Upper lobe of left lung (tissue), 4 donors: ENCODE data around the gene HSD3B2.

Experiments
- EP300 ChIP-seq, 4 donors: sonication (generic); formaldehyde crosslinking; IDR thresholded peaks; one replicate each; pipeline ENCODE4 v1.5.1; 2017; ENCODE audit warnings: antibody characterized with exemption in 4 of 4, control low read depth in 2 of 4
- POLR2A ChIP-seq, 4 donors: fragments of 450-650 bp; IDR thresholded peaks; one replicate each; pipeline ENCODE4 v1.5.1; 2016 to 2017; ENCODE audit warnings: antibody characterized with exemption in 4 of 4, mild to moderate bottlenecking in 2 of 4
- POLR2AphosphoS5 ChIP-seq, 2 donors: sonication (generic); formaldehyde crosslinking; IDR thresholded peaks; one replicate each; pipeline ENCODE4 v1.5.1; 2017; ENCODE audit warnings: antibody characterized with exemption in 2 of 2
- TF ChIP-seq, protein P1 (sequence below), 6 experiments: fragments of 450-650 bp in 4 of 6; fragments of 200-600 bp in 2 of 6; sonication (generic) in 2 of 6; IDR thresholded peaks; one replicate each; pipeline ENCODE4 v1.5.1; 2016 to 2019; ENCODE audit warnings: antibody characterized with exemption in 6 of 6

GRCh38 chr1:119429687-119430086 lies 14.7 kb downstream of the HSD3B2 start:
- TF ChIP-seq, protein P1, sequence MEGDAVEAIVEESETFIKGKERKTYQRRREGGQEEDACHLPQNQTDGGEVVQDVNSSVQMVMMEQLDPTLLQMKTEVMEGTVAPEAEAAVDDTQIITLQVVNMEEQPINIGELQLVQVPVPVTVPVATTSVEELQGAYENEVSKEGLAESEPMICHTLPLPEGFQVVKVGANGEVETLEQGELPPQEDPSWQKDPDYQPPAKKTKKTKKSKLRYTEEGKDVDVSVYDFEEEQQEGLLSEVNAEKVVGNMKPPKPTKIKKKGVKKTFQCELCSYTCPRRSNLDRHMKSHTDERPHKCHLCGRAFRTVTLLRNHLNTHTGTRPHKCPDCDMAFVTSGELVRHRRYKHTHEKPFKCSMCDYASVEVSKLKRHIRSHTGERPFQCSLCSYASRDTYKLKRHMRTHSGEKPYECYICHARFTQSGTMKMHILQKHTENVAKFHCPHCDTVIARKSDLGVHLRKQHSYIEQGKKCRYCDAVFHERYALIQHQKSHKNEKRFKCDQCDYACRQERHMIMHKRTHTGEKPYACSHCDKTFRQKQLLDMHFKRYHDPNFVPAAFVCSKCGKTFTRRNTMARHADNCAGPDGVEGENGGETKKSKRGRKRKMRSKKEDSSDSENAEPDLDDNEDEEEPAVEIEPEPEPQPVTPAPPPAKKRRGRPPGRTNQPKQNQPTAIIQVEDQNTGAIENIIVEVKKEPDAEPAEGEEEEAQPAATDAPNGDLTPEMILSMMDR (IDR thresholded peaks at IDR 0.05): no peak
- TF ChIP-seq POLR2AphosphoS5 (IDR thresholded peaks at IDR 0.05): no peak
- TF ChIP-seq EP300 (IDR thresholded peaks at IDR 0.05): no peak
- no peak for TF ChIP-seq POLR2A (IDR thresholded peaks at IDR 0.05)
